Spleen (tissue), 11 donors: ENCODE results near the gene SPACA7. TPM values are rescaled to one million over a fixed set of nuclear protein-coding genes. Genes with fewer than 3 reads are reported as not detected.

Source experiments
- DNase-seq: peaks from one replicate; pipeline ENCODE4 v3.0.0-alpha.2; 2020
- H3K27ac ChIP-seq, 8 donors: fragments of 200-600 bp; sonication (generic) in 7 of 8; 1 replicate in 4 of 8; 2 replicates in 4 of 8; pipeline versions ENCODE4 v1.5.0 to v1.8.0; 2016 to 2021; ENCODE audit warnings: inconsistent platforms in 4 of 8, mild to moderate bottlenecking in 4 of 8, moderate library complexity in 1 of 8
- H3K27me3 ChIP-seq, 7 donors: fragments of 200-600 bp; sonication (generic) in 6 of 7; replicated peaks in 1 of 7; 1 replicate in 4 of 7; 2 replicates in 3 of 7; pipeline versions ENCODE4 v1.5.0 to v1.8.0; 2016 to 2021; ENCODE audit warnings: inconsistent platforms in 3 of 7, mild to moderate bottlenecking in 1 of 7
- H3K36me3 ChIP-seq, 6 donors: fragments of 200-600 bp; sonication (generic) in 5 of 6; 1 replicate in 4 of 6; 2 replicates in 2 of 6; pipeline versions ENCODE4 v1.5.0 to v1.8.0; 2016 to 2021; ENCODE audit warnings: inconsistent platforms in 2 of 6
- H3K4me1 ChIP-seq, 6 donors: fragments of 200-600 bp; sonication (generic) in 5 of 6; 1 replicate in 3 of 6; 2 replicates in 3 of 6; pipeline versions ENCODE4 v1.5.0 to v1.8.0; 2016 to 2021; ENCODE audit warnings: inconsistent platforms in 3 of 6
- H3K4me3 ChIP-seq, 8 donors: fragments of 200-600 bp; sonication (generic) in 7 of 8; 1 replicate in 4 of 8; 2 replicates in 4 of 8; pipeline versions ENCODE4 v1.5.0 to v1.8.0; 2016 to 2021; ENCODE audit warnings: inconsistent platforms in 4 of 8, mild to moderate bottlenecking in 4 of 8, moderate library complexity in 2 of 8
- H3K9me3 ChIP-seq, 8 donors: fragments of 200-600 bp; sonication (generic) in 7 of 8; 1 replicate in 4 of 8; 2 replicates in 4 of 8; pipeline versions ENCODE4 v1.5.0 to v1.8.0; 2016 to 2021; ENCODE audit warnings: inconsistent platforms in 4 of 8
- POLR2A ChIP-seq, 3 donors: fragments of 450-650 bp; IDR thresholded peaks; one replicate each; pipeline ENCODE4 v1.5.1; 2017; ENCODE audit warnings: antibody characterized with exemption in 3 of 3, mild to moderate bottlenecking in 1 of 3
- POLR2AphosphoS5 ChIP-seq, 3 donors: sonication (generic); formaldehyde crosslinking; IDR thresholded peaks; one replicate each; pipeline ENCODE4 v1.5.1; 2017; ENCODE audit warnings: antibody characterized with exemption in 3 of 3
- WGBS, 5 donors: extraction: QIAGEN DNeasy Blood & Tissue Kit in 3 of 5; methylation state at CpG; one replicate each; pipeline versions ENCODE4 v1.1.5 to v1.1.7; 2013 to 2018; 5-methylcytosine and 5-hydroxymethylcytosine counted together
- intact Hi-C: fragments of 100-400 bp; cut with DNase I; formaldehyde crosslinking; loops from one replicate; pipeline ENCODE4 v1.15.0; 2023; ENCODE audit warnings: low total_unique reads
- polyA plus RNA-seq, 3 donors: library from polyadenylated mRNA; stranded (reverse); fragments of 200-250 nt; gene quantifications; one replicate each; pipeline ENCODE4 v1.2.1, GENCODE V29; 2013
- total RNA-seq, 7 donors: library from RNA; depleted of rRNA in 3 of 7; stranded (reverse); fragments of >200 nt in 3 of 7; fragmentation: NEBNext Ultra II Directional in 4 of 7; extraction: Animal tissue kit (Norgen Biotek cat#: 25700) in 4 of 7; gene quantifications; one replicate each; pipeline versions ENCODE4 v1.1.0 to v1.2.1, GENCODE V29; 2016 to 2021
- TF ChIP-seq, protein P1 (sequence below), 11 experiments: fragments of 200-600 bp in 7 of 11; fragments of 450-650 bp in 4 of 11; sonication (generic) in 4 of 11; IDR thresholded peaks in 8 of 11; conservative IDR thresholded peaks in 3 of 11; 1 replicate in 7 of 11; 2 replicates in 4 of 11; pipeline versions ENCODE4 v1.4.0 to v1.8.0; 2016 to 2021; ENCODE audit warnings: antibody characterized with exemption in 11 of 11, inconsistent platforms in 4 of 11, mild to moderate bottlenecking in 1 of 11
- donor health status: healthy with polysubstance abuse.
- donor health status: DM: no; HTN: no; CAD: no; lungs with moderate emphysema.
- donor health status: DM: no; HTN: no; CAD: no.
- donor health status: Bipolar disorder and iron deficiency.
- donor health status: healthy.
- donor health status: DM: no; HTN: no; CAD: no.
- donor health status: DM: yes; HTN: yes; CAD: no.

SPACA7 gene
- total and polyA plus RNA-seq, 10 donors: not detected

DNA sequence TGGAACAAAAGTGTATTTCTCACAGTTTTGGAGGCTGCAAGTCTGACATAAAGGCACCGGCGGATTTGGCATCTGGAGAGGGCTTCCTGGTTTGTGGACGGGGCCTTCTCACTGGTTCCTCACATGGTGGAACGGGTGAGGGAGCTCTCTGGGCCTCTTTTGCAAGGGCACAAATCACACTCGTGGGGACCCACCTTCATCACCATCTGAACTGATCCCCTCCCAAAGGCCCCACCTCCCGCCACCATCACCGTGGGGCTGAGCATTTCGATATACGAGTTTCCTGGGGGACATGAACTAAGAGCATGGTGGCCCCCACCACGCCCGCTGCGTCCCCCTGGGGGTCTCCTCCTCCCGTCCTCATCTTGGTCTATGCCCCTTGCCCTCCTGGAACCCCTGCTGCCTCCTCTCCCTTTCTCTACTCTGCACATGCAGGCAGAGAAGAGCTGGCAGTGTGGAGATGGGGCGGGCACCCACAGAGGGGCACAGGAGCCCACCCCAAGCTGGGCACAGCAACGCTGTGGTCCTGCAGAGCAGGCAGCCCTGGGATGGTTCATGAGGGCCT lies 20.8 kb upstream of the SPACA7 start:
- TF ChIP-seq POLR2A (IDR thresholded peaks at IDR 0.05) (no peak), POLR2AphosphoS5 (IDR thresholded peaks at IDR 0.05) (no peak)
- TF ChIP-seq, protein P1, sequence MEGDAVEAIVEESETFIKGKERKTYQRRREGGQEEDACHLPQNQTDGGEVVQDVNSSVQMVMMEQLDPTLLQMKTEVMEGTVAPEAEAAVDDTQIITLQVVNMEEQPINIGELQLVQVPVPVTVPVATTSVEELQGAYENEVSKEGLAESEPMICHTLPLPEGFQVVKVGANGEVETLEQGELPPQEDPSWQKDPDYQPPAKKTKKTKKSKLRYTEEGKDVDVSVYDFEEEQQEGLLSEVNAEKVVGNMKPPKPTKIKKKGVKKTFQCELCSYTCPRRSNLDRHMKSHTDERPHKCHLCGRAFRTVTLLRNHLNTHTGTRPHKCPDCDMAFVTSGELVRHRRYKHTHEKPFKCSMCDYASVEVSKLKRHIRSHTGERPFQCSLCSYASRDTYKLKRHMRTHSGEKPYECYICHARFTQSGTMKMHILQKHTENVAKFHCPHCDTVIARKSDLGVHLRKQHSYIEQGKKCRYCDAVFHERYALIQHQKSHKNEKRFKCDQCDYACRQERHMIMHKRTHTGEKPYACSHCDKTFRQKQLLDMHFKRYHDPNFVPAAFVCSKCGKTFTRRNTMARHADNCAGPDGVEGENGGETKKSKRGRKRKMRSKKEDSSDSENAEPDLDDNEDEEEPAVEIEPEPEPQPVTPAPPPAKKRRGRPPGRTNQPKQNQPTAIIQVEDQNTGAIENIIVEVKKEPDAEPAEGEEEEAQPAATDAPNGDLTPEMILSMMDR (IDR thresholded peaks at IDR 0.05 in 8 of 11, conservative IDR thresholded peaks at IDR 0.05 in 3 of 11): no peak
- H3K27ac ChIP-seq: no peak overlapping the region
- H3K9me3 ChIP-seq: peaks cover 0 to 8% (median 6%) of the 10 kb centered on the region in 8 donors
- DNase-seq: no peak
- 83 to 85% (median 85%) methylated on average over 14 to 15 of the region's 15 CpGs for WGBS, 5 donors
- peaks cover 0 to 37% (median 0%) of the 10 kb centered on the region in 7 donors for H3K27me3 ChIP-seq
- H3K4me1 ChIP-seq: no peaks in the 10 kb centered on the region
- no peaks in the 10 kb centered on the region for H3K36me3 ChIP-seq
- no peak overlapping the region for H3K4me3 ChIP-seq
- intact Hi-C loops: no loop called here

DNA sequence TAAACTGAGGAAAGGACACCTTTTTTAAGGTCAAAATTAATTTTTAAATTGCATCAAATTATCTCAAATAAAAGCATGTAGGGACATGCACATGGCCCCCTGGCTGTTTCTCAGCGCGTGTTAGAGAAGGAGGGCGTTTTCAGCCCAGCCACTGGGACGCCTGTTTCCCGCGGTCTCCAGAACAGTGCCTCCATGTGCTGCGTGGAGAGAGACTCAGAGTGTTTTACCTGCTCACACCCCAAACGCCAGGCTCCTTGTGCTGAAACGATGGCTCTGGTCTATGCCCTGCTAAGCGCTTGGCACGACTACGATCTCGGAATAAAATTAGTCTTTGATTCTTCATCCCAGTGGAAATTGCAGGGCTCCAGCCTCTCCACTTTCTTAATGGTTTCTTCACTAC lies 20.0 kb upstream of the SPACA7 start:
- Histone ChIP-seq H3K36me3 (no peaks in the 10 kb centered on the region), H3K27me3 (peaks cover 0 to 32% (median 0%) of the 10 kb centered on the region in 7 donors), H3K4me3 (no peak overlapping the region), H3K27ac (no peak overlapping the region), H3K4me1 (no peaks in the 10 kb centered on the region), H3K9me3 (peaks cover 0 to 16% (median 13%) of the 10 kb centered on the region in 8 donors)
- no peak for DNase-seq
- intact Hi-C loops: no loop called here
- TF ChIP-seq, protein P1 (IDR thresholded peaks at IDR 0.05 in 8 of 11, conservative IDR thresholded peaks at IDR 0.05 in 3 of 11): no peak
- TF ChIP-seq POLR2A (IDR thresholded peaks at IDR 0.05) (no peak), POLR2AphosphoS5 (IDR thresholded peaks at IDR 0.05) (no peak)
- 82 to 93% (median 87%) methylated on average over 13 of the region's 13 CpGs for WGBS, 5 donors

DNA sequence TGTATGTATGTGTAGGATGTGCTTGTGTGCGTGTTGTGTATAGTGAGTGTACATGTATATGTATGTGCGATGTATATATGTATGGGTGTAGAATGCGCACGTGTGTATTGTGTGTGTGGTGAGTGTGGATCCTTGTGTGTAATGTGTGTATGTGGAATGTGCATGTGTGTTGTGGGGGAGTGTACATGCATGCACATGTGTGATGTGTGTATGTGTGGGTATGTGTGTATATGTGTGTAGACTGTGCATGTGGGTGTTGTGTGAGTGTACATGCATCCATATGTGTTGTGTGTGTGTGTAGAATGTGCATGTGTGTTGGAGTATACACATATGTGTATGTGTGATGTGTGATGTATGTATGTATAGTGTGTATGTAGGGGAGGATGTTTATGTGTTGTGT lies 18.0 kb upstream of the SPACA7 start:
- H3K4me1 ChIP-seq: no peaks in the 10 kb centered on the region
- peaks cover 0 to 31% (median 21%) of the 10 kb centered on the region in 8 donors for H3K9me3 ChIP-seq
- DNase-seq: no peak
- H3K27ac ChIP-seq: no peak overlapping the region
- no peak overlapping the region for H3K4me3 ChIP-seq
- TF ChIP-seq POLR2A (IDR thresholded peaks at IDR 0.05): no peak
- no peak for TF ChIP-seq POLR2AphosphoS5 (IDR thresholded peaks at IDR 0.05)
- TF ChIP-seq, protein P1 (IDR thresholded peaks at IDR 0.05 in 8 of 11, conservative IDR thresholded peaks at IDR 0.05 in 3 of 11): no peak
- intact Hi-C loops: no loop called here
- WGBS, 5 donors: 94 to 98% (median 97%) methylated on average over 4 of the region's 4 CpGs
- peaks cover 0 to 30% (median 0%) of the 10 kb centered on the region in 7 donors for H3K27me3 ChIP-seq
- H3K36me3 ChIP-seq: no peaks in the 10 kb centered on the region

DNA sequence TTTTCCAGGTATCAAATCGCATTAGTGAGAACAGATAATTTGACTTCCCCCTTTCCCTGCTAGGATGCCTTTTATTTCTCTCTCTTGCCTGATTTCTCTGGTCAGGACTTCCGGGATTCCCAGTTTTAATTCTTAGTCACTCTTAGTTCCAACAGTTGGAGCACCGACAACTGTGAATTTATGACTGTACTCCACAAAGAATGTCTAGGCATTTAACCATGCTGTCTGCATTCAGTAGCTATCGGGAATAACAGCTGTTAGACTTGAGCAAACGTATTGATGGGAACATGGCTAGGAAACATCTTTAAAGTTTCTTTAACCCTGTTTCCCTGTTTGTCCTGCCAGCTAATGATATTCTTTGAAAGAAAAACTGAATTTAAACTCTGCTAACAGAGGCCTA lies 14.1 kb upstream of the SPACA7 start:
- no peak overlapping the region for H3K4me3 ChIP-seq
- no peak for DNase-seq
- intact Hi-C loops: no loop called here
- no peak overlapping the region for H3K27ac ChIP-seq
- peaks cover 0 to 55% (median 38%) of the 10 kb centered on the region in 8 donors for H3K9me3 ChIP-seq
- H3K27me3 ChIP-seq: peaks cover 0 to 26% (median 0%) of the 10 kb centered on the region in 7 donors
- H3K4me1 ChIP-seq: no peaks in the 10 kb centered on the region
- WGBS, 5 donors: 76 to 88% (median 81%) methylated on average over 5 of the region's 5 CpGs
- no peaks in the 10 kb centered on the region for H3K36me3 ChIP-seq
- TF ChIP-seq POLR2A (IDR thresholded peaks at IDR 0.05) (no peak), POLR2AphosphoS5 (IDR thresholded peaks at IDR 0.05) (no peak)
- TF ChIP-seq, protein P1 (IDR thresholded peaks at IDR 0.05 in 8 of 11, conservative IDR thresholded peaks at IDR 0.05 in 3 of 11): no peak
